ENCODE measurements around the gene KCNMA1. TPM values are rescaled to one million over a fixed set of nuclear protein-coding genes. Genes with fewer than 3 reads are reported as not detected.

KCNMA1 gene
- total RNA-seq, 1 experiment from 2014 or later: 0.49 TPM

DNA sequence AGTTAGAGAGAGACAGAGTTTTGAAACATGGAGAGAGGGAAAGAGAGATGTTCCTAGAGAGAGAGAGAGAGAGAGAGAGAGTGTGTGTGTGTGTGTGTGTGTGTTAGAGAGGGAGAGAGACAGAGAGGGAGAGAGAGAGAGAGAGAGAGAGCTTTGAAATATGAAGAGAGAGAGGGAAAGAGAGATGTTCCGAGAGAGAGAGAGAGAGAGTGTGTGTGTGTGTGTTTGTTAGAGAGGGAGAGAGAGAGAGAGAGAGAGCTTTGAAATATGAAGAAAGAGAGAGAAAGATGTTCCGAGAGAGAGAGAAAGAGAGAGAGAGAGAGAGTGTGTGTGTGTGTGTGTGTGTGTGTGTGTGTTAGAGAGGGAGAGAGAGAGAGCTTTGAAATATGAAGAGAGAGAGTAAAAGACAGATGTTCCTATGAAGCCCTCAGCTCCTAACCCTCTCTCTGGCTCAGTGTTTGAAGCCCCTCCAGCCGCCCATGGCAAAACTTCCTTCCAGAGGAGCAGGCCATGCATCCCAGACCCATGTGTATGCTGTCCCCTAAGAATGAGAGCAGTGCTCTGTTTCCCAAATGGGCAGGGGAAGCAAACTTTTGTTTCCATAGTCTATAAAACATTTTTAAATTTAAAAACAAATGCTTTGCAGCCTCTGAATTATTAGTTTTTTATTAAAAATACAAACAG, 130.9 kb downstream of the KCNMA1 start:
- H3K36me3 ChIP-seq (ENCODE audit: control insufficient read depth in 1 of 2, insufficient read depth in 2 of 2, low read length in 2 of 2): no peaks in the 10 kb centered on the region
- TF ChIP-seq REST (IDR thresholded peaks at IDR 0.05; ENCODE audit: low read depth) (no peak), TCF7L2 (IDR thresholded peaks at IDR 0.05; ENCODE audit: borderline replicate concordance, extremely low read depth, insufficient read depth, insufficient read length) (peak; percentile 12)
- no TSS peak for BruUV-seq (replicated peaks)
- ChIA-PET POLR2A (interaction anchor here (1.2 kb wide), 1 partner anchor 27 kb away, joined by 5 read pairs; no protein-coding TSS in a partner anchor), RAD21 (ENCODE audit: low non-redundant PET in 1 of 2, low total read pairs in 2 of 2, uncharacterized antibody in 2 of 2, unreplicated experiment in 2 of 2) (no interaction called here), CTCF (interaction anchor here (1.0 to 1.6 kb wide), 3 partner anchors 78 to 135 kb away, joined by 5 to 6 read pairs (median 5); no protein-coding TSS in a partner anchor)
- DNase-seq (ENCODE audit: low read depth, low spot score) (no peak), ATAC-seq (no peak)
- H3K4me3 ChIP-seq (replicated peaks in 1 of 2; ENCODE audit: low read depth in 1 of 2, low read length in 2 of 2): peak overlapping the region in 1 of 2 experiments; percentile 47; a peak in 2 of 4 replicates
- intact Hi-C loops (cut with micrococcal nuclease): loop anchor here (5.0 to 10.0 kb wide), 2 partner anchors 154 to 342 kb away; no protein-coding TSS in a partner anchor
- H3K9me2 ChIP-seq (ENCODE audit: insufficient read depth): no peaks in the 10 kb centered on the region
- peak overlapping the region; percentile 78 for H3K4me2 ChIP-seq (ENCODE audit: low read length)
- no peak overlapping the region for H2AFZ ChIP-seq (ENCODE audit: low read depth, low read length, poor library complexity, severe bottlenecking)
- no peaks in the 10 kb centered on the region for H3K79me2 ChIP-seq (ENCODE audit: insufficient read depth, low read length)
- H3K27me3 ChIP-seq (ENCODE audit: insufficient read depth, low read length): no peaks in the 10 kb centered on the region
- H3K9me3 ChIP-seq (ENCODE audit: control insufficient read depth in 1 of 2, insufficient read depth in 1 of 2, low read depth in 1 of 2, low read length in 2 of 2): no peaks in the 10 kb centered on the region
- H3K9ac ChIP-seq (ENCODE audit: low read length): peak overlapping the region; percentile 28
- H3K27ac ChIP-seq (ENCODE audit: low read depth, low read length): peak overlapping the region; percentile 77; the same call in 1 of the 2 replicates
- H3K4me1 ChIP-seq (ENCODE audit: control insufficient read depth in 1 of 2, insufficient read depth in 2 of 2, low read length in 2 of 2): peaks cover 32 to 88% of the 10 kb centered on the region in 2 experiments
- H4K20me1 ChIP-seq (ENCODE audit: insufficient read depth): no peaks in the 10 kb centered on the region

All from HCT116 (cell line).